ENCODE measurements around the gene TSHZ2. TPM values are rescaled to one million over a fixed set of nuclear protein-coding genes. Genes with fewer than 3 reads are reported as not detected.

The TSHZ2 gene
- polyA plus RNA-seq, 1 donor: 10.7 TPM

GRCh38 chr20:52994184-52994970 lies 22.2 kb downstream of the TSHZ2 start:
- Histone ChIP-seq H3K4me1 (ENCODE audit: control insufficient read depth, insufficient read depth, low read length) (no peaks in the 10 kb centered on the region), H3K9me3 (ENCODE audit: control insufficient read depth, low read depth, low read length) (no peaks in the 10 kb centered on the region), H3K36me3 (ENCODE audit: control insufficient read depth, insufficient read depth, low read length) (no peaks in the 10 kb centered on the region), H3K4me3 (ENCODE audit: low read length) (no peak overlapping the region), H3K27me3 (ENCODE audit: control insufficient read depth, insufficient read depth, low read length) (no peaks in the 10 kb centered on the region), H3K27ac (ENCODE audit: low read length) (no peak overlapping the region)
- 76% methylated on average over 9 of the region's 10 CpGs for WGBS (ENCODE audit: insufficient coverage, low lambda C conversion rate)
- DNase-seq: no peak

GRCh38 chr20:52996130-52996529 lies 24.0 kb downstream of the TSHZ2 start:
- DNase-seq: no peak
- Histone ChIP-seq H3K4me3 (ENCODE audit: low read length) (no peak overlapping the region), H3K27ac (ENCODE audit: low read length) (no peak overlapping the region), H3K4me1 (ENCODE audit: control insufficient read depth, insufficient read depth, low read length) (no peaks in the 10 kb centered on the region), H3K9me3 (ENCODE audit: control insufficient read depth, low read depth, low read length) (no peaks in the 10 kb centered on the region), H3K27me3 (ENCODE audit: control insufficient read depth, insufficient read depth, low read length) (no peaks in the 10 kb centered on the region), H3K36me3 (ENCODE audit: control insufficient read depth, insufficient read depth, low read length) (no peaks in the 10 kb centered on the region)
- WGBS (ENCODE audit: insufficient coverage, low lambda C conversion rate): 100% methylated on average over 1 of the region's 1 CpG

GRCh38 chr20:52996658-52997057 lies 24.5 kb downstream of the TSHZ2 start:
- Histone ChIP-seq H3K27ac (ENCODE audit: low read length) (no peak overlapping the region), H3K36me3 (ENCODE audit: control insufficient read depth, insufficient read depth, low read length) (no peaks in the 10 kb centered on the region), H3K27me3 (ENCODE audit: control insufficient read depth, insufficient read depth, low read length) (no peaks in the 10 kb centered on the region), H3K9me3 (ENCODE audit: control insufficient read depth, low read depth, low read length) (no peaks in the 10 kb centered on the region), H3K4me1 (ENCODE audit: control insufficient read depth, insufficient read depth, low read length) (no peaks in the 10 kb centered on the region), H3K4me3 (ENCODE audit: low read length) (no peak overlapping the region)
- DNase-seq: no peak
- WGBS (ENCODE audit: insufficient coverage, low lambda C conversion rate): no CpG with 5 or more reads among the region's 6 CpGs

GRCh38 chr20:52998268-52998667 lies 26.1 kb downstream of the TSHZ2 start:
- no peaks in the 10 kb centered on the region for H3K4me1 ChIP-seq (ENCODE audit: control insufficient read depth, insufficient read depth, low read length)
- H3K27me3 ChIP-seq (ENCODE audit: control insufficient read depth, insufficient read depth, low read length): no peaks in the 10 kb centered on the region
- no peaks in the 10 kb centered on the region for H3K9me3 ChIP-seq (ENCODE audit: control insufficient read depth, low read depth, low read length)
- no peak for DNase-seq
- WGBS (ENCODE audit: insufficient coverage, low lambda C conversion rate): no CpG with 5 or more reads among the region's 6 CpGs
- no peak overlapping the region for H3K27ac ChIP-seq (ENCODE audit: low read length)
- no peaks in the 10 kb centered on the region for H3K36me3 ChIP-seq (ENCODE audit: control insufficient read depth, insufficient read depth, low read length)
- H3K4me3 ChIP-seq (ENCODE audit: low read length): no peak overlapping the region

- no peak for DNase-seq
- H3K4me3 ChIP-seq (ENCODE audit: low read length): no peak overlapping the region
- WGBS (ENCODE audit: insufficient coverage, low lambda C conversion rate): 100% methylated on average over 1 of the region's 2 CpGs
- no peaks in the 10 kb centered on the region for H3K36me3 ChIP-seq (ENCODE audit: control insufficient read depth, insufficient read depth, low read length)
- no peaks in the 10 kb centered on the region for H3K4me1 ChIP-seq (ENCODE audit: control insufficient read depth, insufficient read depth, low read length)
- H3K27ac ChIP-seq (ENCODE audit: low read length): no peak overlapping the region
- H3K27me3 ChIP-seq (ENCODE audit: control insufficient read depth, insufficient read depth, low read length): no peaks in the 10 kb centered on the region
- H3K9me3 ChIP-seq (ENCODE audit: control insufficient read depth, low read depth, low read length): no peaks in the 10 kb centered on the region
Observed at GRCh38 chr20:52999040-52999439, 26.9 kb downstream of the TSHZ2 start.

- DNase-seq: no peak
- H3K27ac ChIP-seq (ENCODE audit: low read length): no peak overlapping the region
- 73% methylated on average over 5 of the region's 9 CpGs for WGBS (ENCODE audit: insufficient coverage, low lambda C conversion rate)
Observed at GRCh38 chr20:53001498-53002301, 29.5 kb downstream of the TSHZ2 start.

GRCh38 chr20:53002786-53003185 lies 30.6 kb downstream of the TSHZ2 start:
- DNase-seq: no peak
- Histone ChIP-seq H3K27ac (ENCODE audit: low read length) (no peak overlapping the region), H3K9me3 (ENCODE audit: control insufficient read depth, low read depth, low read length) (no peaks in the 10 kb centered on the region), H3K4me3 (ENCODE audit: low read length) (no peak overlapping the region), H3K36me3 (ENCODE audit: control insufficient read depth, insufficient read depth, low read length) (no peaks in the 10 kb centered on the region), H3K4me1 (ENCODE audit: control insufficient read depth, insufficient read depth, low read length) (no peaks in the 10 kb centered on the region), H3K27me3 (ENCODE audit: control insufficient read depth, insufficient read depth, low read length) (no peaks in the 10 kb centered on the region)
- WGBS (ENCODE audit: insufficient coverage, low lambda C conversion rate): 20% methylated on average over 1 of the region's 5 CpGs

More at GRCh38 chr20:53001498-53002301, 29.5 kb downstream of the TSHZ2 start:
- Histone ChIP-seq H3K27me3 (ENCODE audit: control insufficient read depth, insufficient read depth, low read length) (no peaks in the 10 kb centered on the region), H3K36me3 (ENCODE audit: control insufficient read depth, insufficient read depth, low read length) (no peaks in the 10 kb centered on the region), H3K9me3 (ENCODE audit: control insufficient read depth, low read depth, low read length) (no peaks in the 10 kb centered on the region), H3K4me3 (ENCODE audit: low read length) (no peak overlapping the region), H3K4me1 (ENCODE audit: control insufficient read depth, insufficient read depth, low read length) (no peaks in the 10 kb centered on the region)

GRCh38 chr20:53003420-53004154 lies 31.4 kb downstream of the TSHZ2 start:
- DNase-seq: no peak
- 63% methylated on average over 1 of the region's 10 CpGs for WGBS (ENCODE audit: insufficient coverage, low lambda C conversion rate)
- Histone ChIP-seq H3K36me3 (ENCODE audit: control insufficient read depth, insufficient read depth, low read length) (no peaks in the 10 kb centered on the region), H3K4me3 (ENCODE audit: low read length) (no peak overlapping the region), H3K27me3 (ENCODE audit: control insufficient read depth, insufficient read depth, low read length) (no peaks in the 10 kb centered on the region), H3K4me1 (ENCODE audit: control insufficient read depth, insufficient read depth, low read length) (no peaks in the 10 kb centered on the region), H3K27ac (ENCODE audit: low read length) (no peak overlapping the region), H3K9me3 (ENCODE audit: control insufficient read depth, low read depth, low read length) (no peaks in the 10 kb centered on the region)

- H3K4me3 ChIP-seq (ENCODE audit: low read length): no peak overlapping the region
Observed at GRCh38 chr20:53004267-53004813, 32.2 kb downstream of the TSHZ2 start.

More at GRCh38 chr20:53004267-53004813, 32.2 kb downstream of the TSHZ2 start:
- H3K9me3 ChIP-seq (ENCODE audit: control insufficient read depth, low read depth, low read length): no peaks in the 10 kb centered on the region
- H3K27me3 ChIP-seq (ENCODE audit: control insufficient read depth, insufficient read depth, low read length): no peaks in the 10 kb centered on the region
- H3K27ac ChIP-seq (ENCODE audit: low read length): no peak overlapping the region
- 83% methylated on average over 2 of the region's 9 CpGs for WGBS (ENCODE audit: insufficient coverage, low lambda C conversion rate)
- DNase-seq: no peak
- H3K36me3 ChIP-seq (ENCODE audit: control insufficient read depth, insufficient read depth, low read length): no peaks in the 10 kb centered on the region
- H3K4me1 ChIP-seq (ENCODE audit: control insufficient read depth, insufficient read depth, low read length): no peaks in the 10 kb centered on the region

All from large intestine (tissue), 3 donors.